Panc1 (cell line): ENCODE measurements around the gene SCNN1B. TPM values are rescaled to one million over a fixed set of nuclear protein-coding genes. Genes with fewer than 3 reads are reported as not detected.

Experiments used
- ATAC-seq: fragments of 200-7000 bp; cut with Tn5 transposase; 2 replicates; pipeline ENCODE4 v1.9.1; 2020; ENCODE audit warnings: mild to moderate bottlenecking, moderate library complexity
- BruUV-seq: library from RNA; stranded (reverse); fragments of 400-500 nt; replicated peaks from 2 replicates; lab custom pipeline; 2021; lab: Mats Ljungman, UMichigan
- CTCF ChIA-PET: fragments of 300-600 bp; sonication (Branson Sonifier 250); formaldehyde crosslinking; loops from one replicate; lab custom pipeline; 2022; ENCODE audit warnings: antibody characterized with exemption; lab: Charles Lee
- POLR2A ChIA-PET: fragments of 300-600 bp; sonication (Branson Sonifier 250); formaldehyde crosslinking; loops from one replicate; lab custom pipeline; 2022; ENCODE audit warnings: antibody characterized with exemption; lab: Charles Lee
- DNase-seq: peaks from one replicate; pipeline ENCODE4 v3.0.0-alpha.2; 2010; ENCODE audit warnings: low read depth, low spot score
- H3K27ac ChIP-seq: 2 replicates; pipeline ENCODE4 v1.5.1; 2011; ENCODE audit warnings: mild to moderate bottlenecking, low read length, inconsistent platforms
- H3K27me3 ChIP-seq: fragments of 200-500 bp; sonication (Bioruptor generic); 2 replicates; pipeline ENCODE4 v1.6.0; 2014; ENCODE audit warnings: low read length, inconsistent platforms; ENCODE audit not compliant: control insufficient read depth, insufficient read depth
- H3K36me3 ChIP-seq: fragments of 200-500 bp; sonication (Bioruptor generic); 2 replicates; pipeline ENCODE4 v1.5.1; 2014; ENCODE audit warnings: inconsistent platforms, mild to moderate bottlenecking, low read length, moderate library complexity; ENCODE audit not compliant: control insufficient read depth, insufficient read depth
- H3K4me1 ChIP-seq: 2 replicates; pipeline ENCODE4 v1.5.1; 2011; ENCODE audit warnings: inconsistent platforms, mild to moderate bottlenecking, low read length, moderate library complexity; ENCODE audit not compliant: control insufficient read depth, insufficient read depth
- H3K4me3 ChIP-seq, 2 experiments: 2 replicates each; pipeline ENCODE4 v1.5.1; 2011 to 2012; ENCODE audit warnings: low read depth in 2 of 2, low read length in 2 of 2, mild to moderate bottlenecking in 2 of 2, inconsistent platforms in 1 of 2, moderate library complexity in 1 of 2
- H3K9me3 ChIP-seq: fragments of 200-500 bp; sonication (Bioruptor generic); 2 replicates; pipeline ENCODE4 v1.5.1; 2014; ENCODE audit warnings: low read depth, mild to moderate bottlenecking, inconsistent platforms, low read length, moderate library complexity; ENCODE audit not compliant: control insufficient read depth, insufficient read depth
- CTCF ChIP-seq: fragments of 450-650 bp; IDR thresholded peaks from 2 replicates; pipeline ENCODE4 v1.5.1; 2017; ENCODE audit warnings: mild to moderate bottlenecking
- POLR2AphosphoS5 ChIP-seq: IDR thresholded peaks from 2 replicates; pipeline ENCODE4 v1.6.1; 2012; ENCODE audit warnings: mild to moderate bottlenecking, low read depth, low read length, moderate library complexity
- REST ChIP-seq, 2 experiments: IDR thresholded peaks; 2 replicates each; pipeline ENCODE4 v1.6.1; 2011 to 2012; ENCODE audit warnings: low read depth in 2 of 2, control low read depth in 1 of 2, low read length in 1 of 2, mild to moderate bottlenecking in 1 of 2, moderate library complexity in 1 of 2; ENCODE audit not compliant: insufficient read depth in 1 of 2
- SIN3A ChIP-seq: IDR thresholded peaks from 2 replicates; pipeline ENCODE4 v1.6.1; 2012; ENCODE audit warnings: low read depth, mild to moderate bottlenecking, low read length, moderate library complexity, borderline replicate concordance; ENCODE audit not compliant: insufficient read depth
- TCF7L2 ChIP-seq: IDR thresholded peaks from 2 replicates; pipeline ENCODE4 v1.6.1; 2011; ENCODE audit warnings: mild to moderate bottlenecking, low read depth, low read length, inconsistent platforms
- in situ Hi-C: cut with HindIII; loops from 2 replicates; pipeline ENCODE4 v1.10.0; 2016; ENCODE audit warnings: low sequenced_read_pairs, low pct_unique_long_range_greater_than_20kb
- intact Hi-C: fragments of 100-400 bp; cut with micrococcal nuclease; formaldehyde crosslinking; loops from one replicate; pipeline ENCODE4 v1.10.0; 2022; ENCODE audit not compliant: unreplicated experiment
- total RNA-seq: library from RNA; stranded (reverse); gene quantifications from one replicate; pipeline ENCODE4 v1.2.1, GENCODE V29; 2021; ENCODE audit not compliant: unreplicated experiment

SCNN1B gene
- total RNA-seq, 1 experiment from 2014 or later = 10.7 TPM

GRCh38 chr16:23378921-23379320, 76.8 kb downstream of the SCNN1B start:
- in situ Hi-C loops = no loop called here
- H3K4me3 ChIP-seq = no peak overlapping the region
- intact Hi-C loops = no loop called here
- no peaks in the 10 kb centered on the region for H3K36me3 ChIP-seq
- ChIA-PET POLR2A (no interaction called here), CTCF (no interaction called here)
- TF ChIP-seq POLR2AphosphoS5 (no peak), CTCF (no peak), SIN3A (no peak), TCF7L2 (no peak), REST (IDR thresholded peaks at IDR 0.05; ENCODE audit: insufficient read depth in 1 of 2, low read depth in 2 of 2, low read length in 1 of 2) (no peak)
- H3K27ac ChIP-seq = no peak overlapping the region
- no peaks in the 10 kb centered on the region for H3K4me1 ChIP-seq
- no peaks in the 10 kb centered on the region for H3K27me3 ChIP-seq
- DNase-seq (no peak), ATAC-seq (no peak)
- no TSS peak for BruUV-seq
- no peaks in the 10 kb centered on the region for H3K9me3 ChIP-seq

DNA sequence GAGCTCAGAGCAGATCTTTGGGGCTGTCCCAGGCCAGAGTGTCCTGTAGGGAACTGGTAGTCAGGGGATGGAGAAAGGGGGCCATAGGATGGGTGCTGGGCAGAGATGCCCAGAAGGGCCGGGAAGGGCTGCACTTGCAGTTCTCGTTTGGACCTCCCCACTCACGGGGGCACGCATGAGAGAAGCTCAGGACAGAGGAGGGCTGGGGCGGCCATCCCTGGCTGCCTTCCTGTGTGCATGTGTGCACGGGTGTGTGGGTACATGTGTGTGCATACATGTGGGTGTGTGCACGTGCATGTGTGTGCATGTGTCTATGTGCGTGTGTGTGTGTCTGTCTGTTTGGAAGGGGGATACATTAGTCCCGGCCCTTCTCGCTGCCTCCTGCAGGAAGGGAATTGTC, 77.6 kb downstream of the SCNN1B start:
- Histone ChIP-seq H3K36me3 (no peaks in the 10 kb centered on the region), H3K4me1 (no peaks in the 10 kb centered on the region), H3K4me3 (no peak overlapping the region), H3K27ac (no peak overlapping the region), H3K9me3 (no peaks in the 10 kb centered on the region), H3K27me3 (no peaks in the 10 kb centered on the region)
- BruUV-seq = no TSS peak
- POLR2A ChIA-PET = no interaction called here
- CTCF ChIA-PET = no interaction called here
- in situ Hi-C loops = no loop called here
- no peak for TF ChIP-seq TCF7L2
- no peak for TF ChIP-seq SIN3A
- TF ChIP-seq CTCF = no peak
- no peak for TF ChIP-seq POLR2AphosphoS5
- TF ChIP-seq REST (IDR thresholded peaks at IDR 0.05; ENCODE audit: insufficient read depth in 1 of 2, low read depth in 2 of 2, low read length in 1 of 2) = no peak
- DNase-seq (no peak), ATAC-seq (no peak)
- intact Hi-C loops = no loop called here
